HCT116 (cell line): ENCODE results near the gene PRKAG2. TPM values are rescaled to one million over a fixed set of nuclear protein-coding genes. Genes with fewer than 3 reads are reported as not detected.

Experiments used
- ATAC-seq: fragments of 200-7000 bp; cut with Tn5 transposase; 2 replicates; pipeline ENCODE4 v1.9.1; 2020; ENCODE audit warnings: mild to moderate bottlenecking, moderate library complexity
- BruUV-seq: library from RNA; stranded (reverse); fragments of 400-500 nt; replicated peaks from 2 replicates; lab custom pipeline; 2021; lab: Mats Ljungman, UMichigan
- CTCF ChIA-PET: fragments of 300-600 bp; sonication (Branson Sonifier 250); formaldehyde crosslinking; loops from one replicate; lab custom pipeline; 2021; ENCODE audit warnings: antibody characterized with exemption; lab: Charles Lee
- POLR2A ChIA-PET: fragments of 300-600, 350-600 bp; sonication (Branson Sonifier 250); formaldehyde crosslinking; loops from one replicate; lab custom pipeline; 2021; ENCODE audit warnings: antibody characterized with exemption; lab: Charles Lee
- RAD21 ChIA-PET, 2 experiments: fragments of 300-600 bp; sonication (Branson Sonifier 250); formaldehyde crosslinking; loops; one replicate each; lab custom pipeline; 2023; ENCODE audit warnings: low total read pairs in 2 of 2; ENCODE audit not compliant: uncharacterized antibody in 2 of 2, unreplicated experiment in 2 of 2, low non-redundant PET in 1 of 2; lab: Charles Lee
- DNase-seq: peaks from one replicate; pipeline ENCODE4 v3.0.0-alpha.2; 2010; ENCODE audit warnings: low read depth, low spot score
- H2AFZ ChIP-seq: fragments of 200-600 bp; shearing (Covaris generic), sonication (generic); 2 replicates; pipeline ENCODE4 v1.6.1; 2017; ENCODE audit warnings: low read depth, mixed run types, mixed read lengths, antibody characterized with exemption, low read length; ENCODE audit not compliant: poor library complexity, severe bottlenecking
- H3K27ac ChIP-seq: 2 replicates; pipeline ENCODE4 v1.5.1; 2012; ENCODE audit warnings: low read depth, low read length
- H3K27me3 ChIP-seq: fragments of 200-600 bp; sonication (generic); 2 replicates; pipeline ENCODE4 v1.6.1; 2016; ENCODE audit warnings: mixed run types, low read length, mixed read lengths; ENCODE audit not compliant: insufficient read depth
- H3K36me3 ChIP-seq, 2 experiments: fragments of 200-500 bp in 1 of 2; fragments of 200-600 bp in 1 of 2; sonication (Bioruptor generic) in 1 of 2; sonication (generic) in 1 of 2; 2 replicates each; pipeline versions ENCODE4 v1.5.1 to v1.6.1; 2014 to 2016; ENCODE audit warnings: low read length in 2 of 2, inconsistent platforms in 1 of 2, mixed read lengths in 1 of 2, mixed run types in 1 of 2; ENCODE audit not compliant: insufficient read depth in 2 of 2, control insufficient read depth in 1 of 2
- H3K4me1 ChIP-seq, 2 experiments: fragments of 200-600 bp in 1 of 2; sonication (generic) in 1 of 2; 2 replicates each; pipeline versions ENCODE4 v1.5.1 to v1.6.1; 2012 to 2017; ENCODE audit warnings: low read length in 2 of 2, inconsistent platforms in 1 of 2, mild to moderate bottlenecking in 1 of 2, mixed read lengths in 1 of 2, mixed run types in 1 of 2, moderate library complexity in 1 of 2; ENCODE audit not compliant: insufficient read depth in 2 of 2, control insufficient read depth in 1 of 2
- H3K4me2 ChIP-seq: fragments of 200-600 bp; sonication (generic); 2 replicates; pipeline ENCODE4 v1.6.1; 2017; ENCODE audit warnings: mixed run types, low read length, mixed read lengths
- H3K4me3 ChIP-seq, 2 experiments: fragments of 200-600 bp in 1 of 2; sonication (generic) in 1 of 2; replicated peaks in 1 of 2; 2 replicates each; pipeline ENCODE4 v1.5.1; 2011 to 2016; ENCODE audit warnings: low read length in 2 of 2, control low read depth in 1 of 2, low read depth in 1 of 2, mild to moderate bottlenecking in 1 of 2, mixed read lengths in 1 of 2, mixed run types in 1 of 2
- H3K79me2 ChIP-seq: fragments of 200-600 bp; sonication (generic); 2 replicates; pipeline ENCODE4 v1.6.1; 2017; ENCODE audit warnings: mild to moderate bottlenecking, mixed run types, low read length, moderate library complexity, mixed read lengths; ENCODE audit not compliant: insufficient read depth
- H3K9ac ChIP-seq: fragments of 200-600 bp; sonication (generic); 2 replicates; pipeline ENCODE4 v1.6.1; 2016; ENCODE audit warnings: low read length, mixed read lengths
- H3K9me2 ChIP-seq: fragments of 200-600 bp; sonication (generic), shearing (Covaris generic); 2 replicates; pipeline ENCODE4 v1.6.1; 2017; ENCODE audit warnings: mixed run types, mild to moderate bottlenecking, moderate library complexity; ENCODE audit not compliant: insufficient read depth
- H3K9me3 ChIP-seq, 2 experiments: fragments of 200-500 bp in 1 of 2; fragments of 200-600 bp in 1 of 2; sonication (Bioruptor generic) in 1 of 2; sonication (generic) in 1 of 2; 2 replicates each; pipeline ENCODE4 v1.6.1; 2014 to 2017; ENCODE audit warnings: low read length in 2 of 2, mixed read lengths in 2 of 2, inconsistent platforms in 1 of 2, low read depth in 1 of 2, mild to moderate bottlenecking in 1 of 2, mixed run types in 1 of 2, moderate library complexity in 1 of 2; ENCODE audit not compliant: control insufficient read depth in 1 of 2, insufficient read depth in 1 of 2
- H4K20me1 ChIP-seq: fragments of 200-600 bp; sonication (generic), shearing (Covaris generic); 2 replicates; pipeline ENCODE4 v1.6.1; 2017; ENCODE audit warnings: mixed run types, mild to moderate bottlenecking, moderate library complexity; ENCODE audit not compliant: insufficient read depth
- EGR1 ChIP-seq: IDR thresholded peaks from 2 replicates; pipeline ENCODE4 v1.6.1; 2012; ENCODE audit warnings: low read depth
- EZH2 ChIP-seq: fragments of 200-600 bp; sonication (generic); IDR thresholded peaks from 2 replicates; pipeline ENCODE4 v1.6.1; 2017; ENCODE audit warnings: antibody characterized with exemption, mixed run types
- RAD21 ChIP-seq: IDR thresholded peaks from 2 replicates; pipeline ENCODE4 v1.6.1; 2012; ENCODE audit warnings: low read depth, mild to moderate bottlenecking
- SRF ChIP-seq: IDR thresholded peaks from 2 replicates; pipeline ENCODE4 v1.6.1; 2012; ENCODE audit warnings: low read depth
- ZNF274 ChIP-seq: fragments of 200-500 bp; sonication (Bioruptor generic); IDR thresholded peaks from 2 replicates; pipeline ENCODE4 v1.6.1; 2014; ENCODE audit warnings: mild to moderate bottlenecking, low read depth, low read length, inconsistent platforms
- intact Hi-C: fragments of 100-400 bp; cut with micrococcal nuclease; formaldehyde crosslinking; loops from 2 replicates; pipeline ENCODE4 v1.10.0; 2022
- total RNA-seq: library from RNA; stranded (reverse); gene quantifications from one replicate; pipeline ENCODE4 v1.2.1, GENCODE V29; 2021; ENCODE audit not compliant: unreplicated experiment
- TF ChIP-seq, protein P1 (sequence below): IDR thresholded peaks from 2 replicates; pipeline ENCODE4 v1.6.1; 2012
- TF ChIP-seq, protein P2 (sequence below), 3 experiments: fragments of 200-600 bp in 1 of 3; sonication (generic) in 1 of 3; IDR thresholded peaks in 2 of 3; conservative IDR thresholded peaks in 1 of 3; 2 replicates each; pipeline ENCODE4 v1.5.1; 2012 to 2017; ENCODE audit warnings: low read depth in 2 of 3, low read length in 2 of 3, antibody characterized with exemption in 1 of 3, borderline replicate concordance in 1 of 3, control low read depth in 1 of 3, mild to moderate bottlenecking in 1 of 3, mixed read lengths in 1 of 3, mixed run types in 1 of 3, moderate library complexity in 1 of 3; ENCODE audit not compliant: insufficient read depth in 1 of 3
- TF ChIP-seq, protein P3 (sequence below): IDR thresholded peaks from 2 replicates; pipeline ENCODE4 v1.6.1; 2012

Gene PRKAG2
- total RNA-seq, 1 experiment from 2014 or later, result 23.6 TPM

DNA sequence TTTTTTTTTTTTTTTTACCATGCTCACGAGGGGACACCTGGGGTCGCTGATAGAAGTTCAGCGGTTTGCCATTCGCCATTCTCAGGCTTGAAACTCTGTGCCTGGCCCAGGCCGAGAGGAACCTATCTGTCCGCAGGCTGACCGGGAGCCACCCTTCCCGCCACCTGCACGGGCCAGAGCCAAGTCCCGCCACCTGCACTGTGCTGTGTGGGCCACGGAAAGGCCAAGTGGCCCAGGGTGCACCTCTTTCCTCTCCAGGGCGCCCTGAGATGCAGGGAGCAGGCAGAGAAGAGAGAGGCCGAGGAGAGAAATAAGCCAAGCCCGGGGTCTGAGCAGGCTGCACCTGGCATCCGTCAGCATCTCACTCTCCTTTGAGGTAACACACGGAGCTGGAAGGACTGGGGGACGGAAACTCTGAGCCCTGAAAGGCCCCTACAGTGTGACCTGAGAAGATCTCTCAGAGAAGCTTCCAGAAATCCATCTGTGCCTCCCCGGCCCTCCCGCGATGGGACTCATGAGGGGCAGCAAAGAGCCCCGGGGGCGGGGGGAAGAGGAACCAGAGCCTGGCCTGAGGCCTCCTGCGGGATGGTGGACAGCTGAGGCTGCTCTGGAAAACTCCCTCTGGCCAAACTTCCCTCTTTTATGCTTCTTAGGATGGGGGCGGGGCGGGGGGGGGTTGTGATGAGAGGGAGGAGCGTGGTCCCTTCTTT lies 46.6 kb downstream of the PRKAG2 start:
- Histone ChIP-seq H3K4me3 (no peak overlapping the region), H2AFZ (no peak overlapping the region), H3K79me2 (no peaks in the 10 kb centered on the region), H3K9ac (no peak overlapping the region), H3K27ac (no peak overlapping the region), H3K9me3 (no peaks in the 10 kb centered on the region), H3K36me3 (no peaks in the 10 kb centered on the region), H4K20me1 (no peaks in the 10 kb centered on the region)
- RAD21 ChIA-PET, result no interaction called here
- POLR2A ChIA-PET, result no interaction called here
- CTCF ChIA-PET, result no interaction called here
- ATAC-seq (no peak), DNase-seq (no peak)
- no peak for TF ChIP-seq ZNF274
- no peak for TF ChIP-seq EZH2
- TF ChIP-seq RAD21, result no peak
- TF ChIP-seq, all 23 proteins: peak for 0
- Histone ChIP-seq H3K4me1 (no peaks in the 10 kb centered on the region), H3K9me2 (no peaks in the 10 kb centered on the region), H3K4me2 (no peak overlapping the region), H3K27me3 (no peaks in the 10 kb centered on the region)
- BruUV-seq, result no TSS peak
- intact Hi-C loops, result no loop called here

DNA sequence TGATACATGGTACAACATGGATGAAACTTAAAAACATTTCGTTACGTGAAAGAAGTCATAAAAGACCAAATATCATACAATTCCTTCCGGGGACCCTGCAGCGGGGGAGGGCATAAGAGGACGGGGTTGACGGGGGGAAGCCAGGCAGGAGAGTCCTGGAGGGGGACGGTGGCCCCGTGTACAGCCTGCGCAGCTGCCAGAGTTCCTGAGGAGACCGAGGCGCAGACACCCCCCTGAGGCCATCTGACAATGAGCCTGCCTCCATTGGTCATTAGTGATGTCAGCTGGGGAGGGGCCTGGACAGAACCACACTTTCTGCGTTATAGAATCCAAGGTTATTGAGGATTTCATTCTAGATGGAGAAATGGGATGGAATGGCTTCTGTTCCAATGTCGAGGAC lies 47.2 kb downstream of the PRKAG2 start:
- no TSS peak for BruUV-seq
- POLR2A ChIA-PET, result no interaction called here

More for the DNA sequence above, 47.2 kb downstream of the PRKAG2 start:
- Histone ChIP-seq H4K20me1 (no peaks in the 10 kb centered on the region), H3K9me3 (no peaks in the 10 kb centered on the region), H3K79me2 (no peaks in the 10 kb centered on the region), H3K36me3 (no peaks in the 10 kb centered on the region), H3K4me1 (no peaks in the 10 kb centered on the region), H3K27me3 (no peaks in the 10 kb centered on the region), H3K4me3 (no peak overlapping the region), H3K4me2 (no peak overlapping the region), H3K27ac (no peak overlapping the region), H2AFZ (no peak overlapping the region), H3K9me2 (no peaks in the 10 kb centered on the region), H3K9ac (no peak overlapping the region)
- intact Hi-C loops, result no loop called here
- CTCF ChIA-PET, result no interaction called here
- TF ChIP-seq, protein P1, sequence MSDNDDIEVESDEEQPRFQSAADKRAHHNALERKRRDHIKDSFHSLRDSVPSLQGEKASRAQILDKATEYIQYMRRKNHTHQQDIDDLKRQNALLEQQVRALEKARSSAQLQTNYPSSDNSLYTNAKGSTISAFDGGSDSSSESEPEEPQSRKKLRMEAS, result no peak
- TF ChIP-seq RAD21 (no peak), SRF (no peak), EGR1 (no peak)
- TF ChIP-seq, protein P2, sequence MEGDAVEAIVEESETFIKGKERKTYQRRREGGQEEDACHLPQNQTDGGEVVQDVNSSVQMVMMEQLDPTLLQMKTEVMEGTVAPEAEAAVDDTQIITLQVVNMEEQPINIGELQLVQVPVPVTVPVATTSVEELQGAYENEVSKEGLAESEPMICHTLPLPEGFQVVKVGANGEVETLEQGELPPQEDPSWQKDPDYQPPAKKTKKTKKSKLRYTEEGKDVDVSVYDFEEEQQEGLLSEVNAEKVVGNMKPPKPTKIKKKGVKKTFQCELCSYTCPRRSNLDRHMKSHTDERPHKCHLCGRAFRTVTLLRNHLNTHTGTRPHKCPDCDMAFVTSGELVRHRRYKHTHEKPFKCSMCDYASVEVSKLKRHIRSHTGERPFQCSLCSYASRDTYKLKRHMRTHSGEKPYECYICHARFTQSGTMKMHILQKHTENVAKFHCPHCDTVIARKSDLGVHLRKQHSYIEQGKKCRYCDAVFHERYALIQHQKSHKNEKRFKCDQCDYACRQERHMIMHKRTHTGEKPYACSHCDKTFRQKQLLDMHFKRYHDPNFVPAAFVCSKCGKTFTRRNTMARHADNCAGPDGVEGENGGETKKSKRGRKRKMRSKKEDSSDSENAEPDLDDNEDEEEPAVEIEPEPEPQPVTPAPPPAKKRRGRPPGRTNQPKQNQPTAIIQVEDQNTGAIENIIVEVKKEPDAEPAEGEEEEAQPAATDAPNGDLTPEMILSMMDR (IDR thresholded peaks at IDR 0.05 in 2 of 3, conservative IDR thresholded peaks at IDR 0.05 in 1 of 3; ENCODE audit: borderline replicate concordance in 1 of 3, insufficient read depth in 1 of 3, low read depth in 2 of 3, low read length in 2 of 3), result no peak
- TF ChIP-seq, protein P3, sequence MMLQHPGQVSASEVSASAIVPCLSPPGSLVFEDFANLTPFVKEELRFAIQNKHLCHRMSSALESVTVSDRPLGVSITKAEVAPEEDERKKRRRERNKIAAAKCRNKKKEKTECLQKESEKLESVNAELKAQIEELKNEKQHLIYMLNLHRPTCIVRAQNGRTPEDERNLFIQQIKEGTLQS, result no peak
- ATAC-seq (no peak), DNase-seq (no peak)
- RAD21 ChIA-PET, result no interaction called here
